Ishikawa (cell line): ENCODE measurements around the gene NOX4.

Source experiments
- CEBPB ChIP-seq: IDR thresholded peaks from 2 replicates; pipeline ENCODE4 v1.6.1; 2012
- CREB1 ChIP-seq: IDR thresholded peaks from 2 replicates; pipeline ENCODE4 v1.6.1; 2012; ENCODE audit warnings: low read depth
- EGR1 ChIP-seq: IDR thresholded peaks from 2 replicates; pipeline ENCODE4 v1.6.1; 2012
- EP300 ChIP-seq: IDR thresholded peaks from 2 replicates; pipeline ENCODE4 v1.6.1; 2012; ENCODE audit warnings: borderline replicate concordance
- FOXM1 ChIP-seq: IDR thresholded peaks from 2 replicates; pipeline ENCODE4 v1.6.1; 2012; ENCODE audit warnings: low read depth, borderline replicate concordance
- MAX ChIP-seq: IDR thresholded peaks from 2 replicates; pipeline ENCODE4 v1.6.1; 2012
- NFIC ChIP-seq: IDR thresholded peaks from 2 replicates; pipeline ENCODE4 v1.6.1; 2012
- RAD21 ChIP-seq: IDR thresholded peaks from 2 replicates; pipeline ENCODE4 v1.6.1; 2012; ENCODE audit warnings: low read depth
- REST ChIP-seq: IDR thresholded peaks from 2 replicates; pipeline ENCODE4 v1.6.1; 2012; ENCODE audit warnings: low read depth, mild to moderate bottlenecking
- TAF1 ChIP-seq: IDR thresholded peaks from 2 replicates; pipeline ENCODE4 v1.6.1; 2012; ENCODE audit warnings: low read depth, mild to moderate bottlenecking
- TCF12 ChIP-seq: IDR thresholded peaks from 2 replicates; pipeline ENCODE4 v1.6.1; 2012; ENCODE audit warnings: low read depth
- TEAD4 ChIP-seq: IDR thresholded peaks from 2 replicates; pipeline ENCODE4 v1.6.1; 2012
- USF1 ChIP-seq: IDR thresholded peaks from 2 replicates; pipeline ENCODE4 v1.6.1; 2012
- YY1 ChIP-seq: IDR thresholded peaks from 2 replicates; pipeline ENCODE4 v1.6.1; 2012; ENCODE audit warnings: low read depth
- ZBTB7A ChIP-seq: IDR thresholded peaks from 2 replicates; pipeline ENCODE4 v1.6.1; 2012; ENCODE audit warnings: low read depth

NOX4 gene

GRCh38 chr11:89495951-89496350 is 4.8 kb upstream of the NOX4 start:
- no peak for TF ChIP-seq TAF1
- no peak for TF ChIP-seq CREB1
- no peak for TF ChIP-seq RAD21
- peak; percentile 85 for TF ChIP-seq EP300
- TF ChIP-seq TCF12 = peak; percentile 75
- peak; percentile 79 for TF ChIP-seq TEAD4
- 0 out of 2 replicates have a peak, but pooled peaks have one; percentile 30 for TF ChIP-seq MAX
- TF ChIP-seq REST = no peak
- no peak for TF ChIP-seq CEBPB
- 0 out of 2 replicates have a peak, but pooled peaks have one; percentile 30 for TF ChIP-seq FOXM1
- TF ChIP-seq EGR1 = no peak
- TF ChIP-seq YY1 = no peak
- no peak for TF ChIP-seq ZBTB7A
- TF ChIP-seq NFIC = peak; percentile 35; the same call in 1 of the 2 replicates
- TF ChIP-seq USF1 = no peak

- no peak for TF ChIP-seq TAF1
- no peak for TF ChIP-seq RAD21
These were observed 2.3 kb upstream of the NOX4 start for GRCh38 chr11:89493431-89493830.

- TF ChIP-seq CEBPB = no peak
- TF ChIP-seq FOXM1 = no peak
These were observed 584 bp downstream of the NOX4 start for GRCh38 chr11:89490602-89490980.

DNA sequence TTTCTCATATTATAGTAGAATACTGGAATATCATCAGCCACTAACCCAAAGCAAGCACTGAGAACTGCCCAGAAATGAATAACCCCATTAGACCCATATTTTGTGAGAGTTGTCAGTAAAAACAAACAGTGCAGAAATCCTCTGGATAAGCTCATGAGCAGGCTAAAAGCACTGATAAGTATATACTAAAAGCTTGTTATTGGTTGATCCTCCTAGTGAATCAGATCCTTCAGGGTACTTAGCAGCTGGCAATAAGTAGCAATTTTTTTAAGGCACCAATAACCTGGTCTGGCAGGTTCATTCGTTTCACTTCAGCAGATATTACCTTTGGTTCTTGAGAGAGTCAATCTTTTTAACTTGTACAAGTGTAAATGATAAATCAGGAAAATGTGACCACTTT is 1.2 kb downstream of the NOX4 start:
- TF ChIP-seq FOXM1 (no peak), TEAD4 (no peak), CEBPB (no peak), REST (no peak), ZBTB7A (no peak), USF1 (no peak), TCF12 (no peak), TAF1 (no peak), MAX (no peak), CREB1 (no peak), NFIC (no peak), EP300 (no peak), EGR1 (no peak)

DNA sequence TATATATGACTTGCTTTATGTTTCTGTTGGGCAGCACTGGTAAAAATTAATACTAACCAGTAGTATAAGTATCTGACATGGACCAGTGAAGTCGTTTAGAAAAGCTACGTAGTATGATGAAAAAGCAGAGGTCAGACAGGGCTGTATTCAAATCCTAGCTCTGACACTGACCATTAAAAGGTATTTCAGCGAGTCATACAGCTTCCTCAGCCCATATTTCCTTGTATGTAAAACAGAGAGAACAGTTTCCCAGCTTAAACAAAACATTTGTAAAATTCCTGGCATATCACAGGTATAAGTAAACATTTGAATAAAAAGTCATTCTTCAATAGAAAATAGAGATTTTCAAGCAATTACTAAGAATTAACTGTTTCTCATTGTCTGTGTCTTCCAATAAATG is 4.2 kb downstream of the NOX4 start:
- TF ChIP-seq EGR1 (no peak), FOXM1 (no peak), TEAD4 (no peak), TCF12 (no peak), EP300 (no peak), YY1 (no peak), USF1 (no peak), CEBPB (no peak)

GRCh38 chr11:89484896-89485295 is 6.3 kb downstream of the NOX4 start:
- TF ChIP-seq YY1 (no peak), MAX (no peak), CEBPB (no peak), NFIC (no peak), RAD21 (no peak), FOXM1 (no peak), TEAD4 (no peak), REST (no peak)
